Measurements from ENCODE around the gene UGT3A1.

The UGT3A1 gene

DNA sequence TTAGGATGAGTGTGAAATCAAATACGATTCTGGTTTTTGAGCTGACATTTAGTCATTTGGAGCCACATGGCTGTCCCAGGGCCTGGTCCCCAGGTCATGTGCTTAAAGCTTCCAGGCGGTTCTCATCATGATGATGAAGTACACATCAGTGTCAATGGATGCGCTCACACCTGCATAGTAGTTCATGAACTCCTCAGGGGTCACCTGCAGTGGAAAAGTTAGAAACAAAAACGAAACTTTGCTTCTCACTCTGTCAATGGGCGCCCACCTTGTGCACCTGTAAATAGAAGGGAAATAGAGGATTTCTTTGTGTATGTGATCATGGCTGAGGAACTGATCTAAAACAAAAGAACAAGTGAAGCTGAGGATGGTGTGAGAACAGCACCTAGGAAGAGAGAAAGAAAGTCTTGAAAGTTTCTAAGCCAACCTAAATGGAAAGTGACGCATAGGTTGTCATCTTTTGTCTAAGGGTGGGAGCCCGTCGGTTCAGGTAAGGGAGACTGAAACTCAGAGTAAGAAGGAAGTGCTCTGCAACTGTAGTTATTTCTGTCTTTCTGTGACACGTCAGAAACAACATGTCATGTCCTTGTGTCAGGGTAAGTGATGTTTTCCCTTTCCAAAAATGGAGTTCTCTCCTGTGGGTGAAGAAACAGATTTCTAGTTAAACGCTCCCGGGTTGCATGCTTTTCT, 86.6 kb downstream of the UGT3A1 start:
- DNase-seq (ENCODE audit: low read depth), result no peak

DNA sequence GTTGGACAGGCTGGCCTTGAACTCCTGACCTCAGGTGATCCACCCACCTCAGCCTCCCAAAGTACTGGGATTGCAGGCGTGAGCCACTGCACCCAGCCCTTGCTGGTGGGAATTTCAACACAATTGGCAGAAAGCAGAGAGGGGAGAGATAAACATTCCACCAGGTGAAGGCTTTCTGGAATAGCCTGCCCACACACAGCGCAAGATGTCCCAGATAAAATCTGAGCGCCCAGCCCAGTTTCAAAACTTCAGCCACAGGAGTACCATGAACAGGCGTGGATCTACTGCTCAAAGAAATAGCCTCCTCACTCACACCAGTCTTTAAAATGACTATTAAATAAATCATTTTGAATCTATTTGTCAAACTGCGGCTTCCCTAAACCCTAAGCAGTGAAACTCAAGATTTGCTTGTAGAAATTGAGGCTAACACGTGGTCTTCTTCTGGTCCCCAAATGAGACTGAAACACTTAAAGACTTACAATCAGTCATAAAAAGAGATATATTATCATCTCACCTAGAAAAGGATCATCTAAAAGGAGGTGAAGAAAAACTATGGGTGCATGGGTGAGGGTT, 87.5 kb downstream of the UGT3A1 start:
- no peak for DNase-seq (ENCODE audit: low read depth)

DNA sequence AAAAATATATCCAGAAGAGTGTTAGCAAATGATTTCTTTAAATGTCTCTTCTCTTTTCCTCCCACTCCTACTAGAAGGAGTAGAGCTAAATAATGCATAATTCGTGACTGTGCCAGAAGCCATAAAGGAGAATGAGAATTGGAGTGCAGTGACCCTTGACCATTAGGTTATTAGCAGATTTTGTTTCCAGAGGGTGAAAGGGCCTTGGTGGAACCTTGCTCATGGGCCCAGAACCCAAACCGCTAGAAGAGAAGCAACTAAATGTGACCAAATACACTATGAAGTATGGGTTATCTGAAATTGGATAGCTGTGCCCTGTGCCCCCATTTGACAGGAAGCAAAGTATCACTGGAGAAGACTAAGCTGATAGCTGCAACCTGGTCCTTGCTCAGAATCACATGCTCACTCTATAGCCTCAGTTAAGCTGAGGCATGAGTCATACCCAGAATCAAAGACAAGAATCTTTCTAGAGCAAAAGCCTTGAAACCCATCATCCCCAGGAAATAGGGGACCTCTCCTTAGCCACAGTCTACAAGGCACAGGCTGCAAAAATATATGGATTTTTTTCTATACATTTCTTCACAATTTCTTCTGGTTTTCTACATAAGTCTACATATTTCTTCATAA, 89.0 kb downstream of the UGT3A1 start:
- DNase-seq (ENCODE audit: low read depth), result no peak

Measured in GM04503 (cell line).